ENCODE data around the gene CEP104. TPM values are rescaled to one million over a fixed set of nuclear protein-coding genes. Genes with fewer than 3 reads are reported as not detected.
A peak's percentile ranks its signal among the peaks of the same experiment; 100 is the strongest.
"Not testable (repeated sequence)": the region's sequence is repeated elsewhere in the genome, so short reads cannot be mapped to it uniquely, and the experiment has no call there.

The CEP104 gene
- total RNA-seq, 1 experiment from 2014 or later = 10.6 TPM

GRCh38 chr1:3819771-3820200, 37.2 kb downstream of the CEP104 start:
- in situ Hi-C loops (cut with HindIII; ENCODE audit: low pct_unique_long_range_greater_than_20kb, low sequenced_read_pairs) = no loop called here
- DNase-seq (ENCODE audit: low read depth, low spot score) = no peak

- in situ Hi-C loops (cut with HindIII; ENCODE audit: low pct_unique_long_range_greater_than_20kb, low sequenced_read_pairs) = no loop called here
- DNase-seq (ENCODE audit: low read depth, low spot score) = no peak
These were observed 39.0 kb downstream of the CEP104 start for GRCh38 chr1:3817821-3818597.

GRCh38 chr1:3817138-3817740, 39.8 kb downstream of the CEP104 start:
- no peak for DNase-seq (ENCODE audit: low read depth, low spot score)
- in situ Hi-C loops (cut with HindIII; ENCODE audit: low pct_unique_long_range_greater_than_20kb, low sequenced_read_pairs) = no loop called here

GRCh38 chr1:3816331-3817137, 40.5 kb downstream of the CEP104 start:
- DNase-seq (ENCODE audit: low read depth, low spot score) = no peak
- in situ Hi-C loops (cut with HindIII; ENCODE audit: low pct_unique_long_range_greater_than_20kb, low sequenced_read_pairs) = no loop called here

GRCh38 chr1:3814771-3815561, 42.0 kb downstream of the CEP104 start:
- in situ Hi-C loops (cut with HindIII; ENCODE audit: low pct_unique_long_range_greater_than_20kb, low sequenced_read_pairs) = no loop called here
- no peak for DNase-seq (ENCODE audit: low read depth, low spot score)

- in situ Hi-C loops (cut with HindIII; ENCODE audit: low pct_unique_long_range_greater_than_20kb, low sequenced_read_pairs) = no loop called here
- DNase-seq (ENCODE audit: low read depth, low spot score) = no peak
These were observed 42.9 kb downstream of the CEP104 start for GRCh38 chr1:3814065-3814464.

GRCh38 chr1:3811595-3811911, 45.5 kb downstream of the CEP104 start:
- in situ Hi-C loops (cut with HindIII; ENCODE audit: low pct_unique_long_range_greater_than_20kb, low sequenced_read_pairs) = no loop called here
- DNase-seq (ENCODE audit: low read depth, low spot score) = no peak

GRCh38 chr1:3810149-3810761, 46.8 kb downstream of the CEP104 start:
- DNase-seq (ENCODE audit: low read depth, low spot score); in situ Hi-C loops (cut with HindIII; ENCODE audit: low pct_unique_long_range_greater_than_20kb, low sequenced_read_pairs): not testable (repeated sequence)

GRCh38 chr1:3809680-3810079, 47.3 kb downstream of the CEP104 start:
- DNase-seq (ENCODE audit: low read depth, low spot score) = no peak
- in situ Hi-C loops (cut with HindIII; ENCODE audit: low pct_unique_long_range_greater_than_20kb, low sequenced_read_pairs) = no loop called here

GRCh38 chr1:3807769-3808168, 49.2 kb downstream of the CEP104 start:
- DNase-seq (ENCODE audit: low read depth, low spot score) = no peak
- in situ Hi-C loops (cut with HindIII; ENCODE audit: low pct_unique_long_range_greater_than_20kb, low sequenced_read_pairs) = no loop called here

GRCh38 chr1:3805038-3805437, 52.0 kb downstream of the CEP104 start:
- DNase-seq (ENCODE audit: low read depth, low spot score) = no peak
- in situ Hi-C loops (cut with HindIII; ENCODE audit: low pct_unique_long_range_greater_than_20kb, low sequenced_read_pairs) = no loop called here

- in situ Hi-C loops (cut with HindIII; ENCODE audit: low pct_unique_long_range_greater_than_20kb, low sequenced_read_pairs) = not testable (repeated sequence)
These were observed 52.4 kb downstream of the CEP104 start for GRCh38 chr1:3804627-3804944.

GRCh38 chr1:3803905-3804626, 52.9 kb downstream of the CEP104 start:
- DNase-seq (ENCODE audit: low read depth, low spot score) = no peak
- in situ Hi-C loops (cut with HindIII; ENCODE audit: low pct_unique_long_range_greater_than_20kb, low sequenced_read_pairs) = no loop called here

More at GRCh38 chr1:3804627-3804944, 52.4 kb downstream of the CEP104 start:
- not testable (repeated sequence) for DNase-seq (ENCODE audit: low read depth, low spot score)

- DNase-seq (ENCODE audit: low read depth, low spot score); in situ Hi-C loops (cut with HindIII; ENCODE audit: low pct_unique_long_range_greater_than_20kb, low sequenced_read_pairs): not testable (repeated sequence)
These were observed 56.2 kb downstream of the CEP104 start for GRCh38 chr1:3800795-3801194.

GRCh38 chr1:3799976-3800685, 56.9 kb downstream of the CEP104 start:
- in situ Hi-C loops (cut with HindIII; ENCODE audit: low pct_unique_long_range_greater_than_20kb, low sequenced_read_pairs) = no loop called here
- no peak for DNase-seq (ENCODE audit: low read depth, low spot score)

- in situ Hi-C loops (cut with HindIII; ENCODE audit: low pct_unique_long_range_greater_than_20kb, low sequenced_read_pairs) = no loop called here
- DNase-seq (ENCODE audit: low read depth, low spot score) = peak; percentile 90
These were observed 60.6 kb downstream of the CEP104 start, which contains the start of gene LRRC47 for GRCh38 chr1:3796215-3797061. Gene LRRC47 (minus strand): TSS chr1:3796498. CDS start chr1:3796476, 22 bp downstream.

Measured in SK-MEL-5 (cell line).